Trophoblast cell (in vitro differentiated cells and primary cell): Measurements from ENCODE around the gene UFD1.
A peak's percentile ranks its signal among the peaks of the same experiment; 100 is the strongest.

ENCODE experiments used
- DNase-seq, 2 donors: peaks; one replicate each; pipeline ENCODE4 v3.0.0-alpha.2; 2016
- H2AFZ ChIP-seq: 2 replicates; pipeline ENCODE4 v1.6.1; 2013; ENCODE audit warnings: low read length, moderate library complexity, mild to moderate bottlenecking; ENCODE audit not compliant: insufficient read depth, poor library complexity
- H2AK5ac ChIP-seq: 2 replicates; pipeline ENCODE4 v1.6.1; 2013; ENCODE audit warnings: mild to moderate bottlenecking, low read length
- H2BK120ac ChIP-seq: 2 replicates; pipeline ENCODE4 v1.6.1; 2013; ENCODE audit warnings: low read length, mild to moderate bottlenecking, moderate library complexity; ENCODE audit not compliant: insufficient read depth, poor library complexity
- H2BK12ac ChIP-seq: 2 replicates; pipeline ENCODE4 v1.6.1; 2013; ENCODE audit warnings: mild to moderate bottlenecking, low read length, moderate library complexity
- H2BK5ac ChIP-seq: 2 replicates; pipeline ENCODE4 v1.6.1; 2013; ENCODE audit warnings: low read length, low read depth, moderate library complexity, mild to moderate bottlenecking; ENCODE audit not compliant: poor library complexity
- H3K14ac ChIP-seq: 2 replicates; pipeline ENCODE4 v1.6.1; 2013; ENCODE audit warnings: mild to moderate bottlenecking, low read length
- H3K18ac ChIP-seq: 2 replicates; pipeline ENCODE4 v1.6.1; 2013; ENCODE audit warnings: mild to moderate bottlenecking, low read length
- H3K23ac ChIP-seq: 2 replicates; pipeline ENCODE4 v1.6.1; 2013; ENCODE audit warnings: low read length
- H3K27ac ChIP-seq: 2 replicates; pipeline ENCODE4 v1.5.1; 2013; ENCODE audit warnings: low read depth, mild to moderate bottlenecking, inconsistent platforms, low read length, moderate library complexity
- H3K27me3 ChIP-seq: 2 replicates; pipeline ENCODE4 v1.6.1; 2013; ENCODE audit warnings: inconsistent platforms, mild to moderate bottlenecking, low read length, moderate library complexity; ENCODE audit not compliant: insufficient read depth
- H3K36me3 ChIP-seq, 2 experiments: 1 replicate in 1 of 2; 2 replicates in 1 of 2; pipeline ENCODE4 v1.6.1; 2013; ENCODE audit warnings: low read length in 2 of 2, mild to moderate bottlenecking in 2 of 2, moderate library complexity in 1 of 2; ENCODE audit not compliant: insufficient read depth in 2 of 2, control insufficient read depth in 1 of 2
- H3K4ac ChIP-seq: 2 replicates; pipeline ENCODE4 v1.6.1; 2013; ENCODE audit warnings: low read depth, mild to moderate bottlenecking, low read length, moderate library complexity
- H3K4me1 ChIP-seq, 2 experiments: 1 replicate in 1 of 2; 2 replicates in 1 of 2; pipeline ENCODE4 v1.6.1; 2013; ENCODE audit warnings: low read length in 2 of 2, mild to moderate bottlenecking in 2 of 2, moderate library complexity in 1 of 2; ENCODE audit not compliant: insufficient read depth in 2 of 2, control insufficient read depth in 1 of 2
- H3K4me2 ChIP-seq: 2 replicates; pipeline ENCODE4 v1.6.1; 2013; ENCODE audit warnings: inconsistent platforms, mild to moderate bottlenecking, low read length, moderate library complexity
- H3K4me3 ChIP-seq: 2 replicates; pipeline ENCODE4 v1.5.1; 2013; ENCODE audit warnings: mild to moderate bottlenecking, low read depth, low read length, inconsistent platforms
- H3K79me1 ChIP-seq: one replicate; pipeline ENCODE4 v1.6.1; 2013; ENCODE audit warnings: low read length
- H3K79me2 ChIP-seq: 2 replicates; pipeline ENCODE4 v1.6.1; 2013; ENCODE audit warnings: low read length, mild to moderate bottlenecking; ENCODE audit not compliant: control insufficient read depth, insufficient read depth, poor library complexity
- H3K9ac ChIP-seq: 2 replicates; pipeline ENCODE4 v1.6.1; 2013; ENCODE audit warnings: mild to moderate bottlenecking, low read length
- H3K9me3 ChIP-seq: 2 replicates; pipeline ENCODE4 v1.6.1; 2013; ENCODE audit warnings: low read depth, mild to moderate bottlenecking, control low read depth, inconsistent platforms, low read length; ENCODE audit not compliant: insufficient read depth
- H4K12ac ChIP-seq: 2 replicates; pipeline ENCODE4 v1.6.1; 2013; ENCODE audit warnings: low read depth, mild to moderate bottlenecking, low read length, moderate library complexity
- H4K8ac ChIP-seq: 2 replicates; pipeline ENCODE4 v1.6.1; 2013; ENCODE audit warnings: low read depth, mild to moderate bottlenecking, low read length, moderate library complexity
- H4K91ac ChIP-seq: one replicate; pipeline ENCODE4 v1.6.1; 2013; ENCODE audit warnings: low read depth, mild to moderate bottlenecking, low read length, moderate library complexity
- WGBS: extraction: QIAGEN DNeasy Blood & Tissue Kit; methylation state at CpG from one replicate; pipeline ENCODE4 v1.1.7; 2013; ENCODE audit warnings: missing lambda C conversion rate; ENCODE audit not compliant: insufficient read length, insufficient coverage; ENCODE audit errors: extremely low coverage; 5-methylcytosine and 5-hydroxymethylcytosine counted together

UFD1 gene

GRCh38 chr22:19448739-19449421 lies 30.1 kb downstream of the UFD1 start:
- Histone ChIP-seq H3K79me1 (peaks cover 7% of the 10 kb centered on the region), H2BK5ac (no peak overlapping the region), H3K14ac (no peak overlapping the region), H3K4me3 (no peak overlapping the region), H3K27ac (no peak overlapping the region), H3K4me1 (peaks cover 11 to 12% of the 10 kb centered on the region in 2 experiments), H3K23ac (no peak overlapping the region), H2AFZ (no peak overlapping the region), H3K27me3 (no peaks in the 10 kb centered on the region), H2BK12ac (no peak overlapping the region), H4K8ac (no peak overlapping the region), H3K18ac (no peak overlapping the region), H4K91ac (no peak overlapping the region), H2BK120ac (no peak overlapping the region), H4K12ac (no peak overlapping the region), H3K4me2 (peak overlapping the region; percentile 8), H3K9ac (no peak overlapping the region), H3K36me3 (peaks cover 28 to 46% of the 10 kb centered on the region in 2 experiments), H3K9me3 (peaks cover 1% of the 10 kb centered on the region), H3K4ac (no peak overlapping the region), H2AK5ac (no peak overlapping the region), H3K79me2 (peaks cover 7% of the 10 kb centered on the region)
- DNase-seq: no peak
- no CpG with 5 or more reads among the region's 5 CpGs for WGBS

GRCh38 chr22:19448076-19448607 lies 30.9 kb downstream of the UFD1 start:
- H3K18ac ChIP-seq: peak overlapping the region; percentile 54
- peaks cover 7% of the 10 kb centered on the region for H3K79me2 ChIP-seq
- H2AK5ac ChIP-seq: no peak overlapping the region
- H3K27ac ChIP-seq: peak overlapping the region; percentile 3
- peak overlapping the region; percentile 70 for H3K4me3 ChIP-seq
- H4K12ac ChIP-seq: peak overlapping the region; percentile 72
- H3K4me2 ChIP-seq: peak overlapping the region; percentile 76
- peak overlapping the region; percentile 60 for H4K91ac ChIP-seq
- H3K4me1 ChIP-seq: peaks cover 11 to 12% of the 10 kb centered on the region in 2 experiments
- H4K8ac ChIP-seq: peak overlapping the region; percentile 77
- H3K36me3 ChIP-seq: peaks cover 26 to 44% of the 10 kb centered on the region in 2 experiments
- H2BK5ac ChIP-seq: peak overlapping the region; percentile 10
- H3K9ac ChIP-seq: peak overlapping the region; percentile 76
- H3K14ac ChIP-seq: peak overlapping the region; percentile 75
- H3K27me3 ChIP-seq: no peaks in the 10 kb centered on the region
- peak overlapping the region; percentile 43 for H2BK120ac ChIP-seq
- H3K23ac ChIP-seq: no peak overlapping the region
- no peak overlapping the region for H2BK12ac ChIP-seq
- DNase-seq: peak; percentile 12 to 37
- peaks cover 7% of the 10 kb centered on the region for H3K79me1 ChIP-seq
- peak overlapping the region; percentile 81 for H2AFZ ChIP-seq
- WGBS: no CpG with 5 or more reads among the region's 14 CpGs
- no peaks in the 10 kb centered on the region for H3K9me3 ChIP-seq
- peak overlapping the region; percentile 27 for H3K4ac ChIP-seq

GRCh38 chr22:19447330-19448075 lies 31.5 kb downstream of the UFD1 start, which contains the start of gene C22orf39:
Gene C22orf39 (minus strand): TSS chr22:19447711. CDS start chr22:19447688, 23 bp downstream.
- H3K14ac ChIP-seq: peak within 1 kb of the TSS; percentile 84
- H3K9me3 ChIP-seq: no peaks in the 10 kb centered on the region
- peak within 1 kb of the TSS; percentile 42 for H2BK5ac ChIP-seq
- H3K27ac ChIP-seq: peak within 1 kb of the TSS; percentile 91
- no peaks in the 10 kb centered on the region for H3K27me3 ChIP-seq
- H3K18ac ChIP-seq: peak within 1 kb of the TSS; percentile 61
- no peak within 1 kb of the TSS for H2AK5ac ChIP-seq
- H3K36me3 ChIP-seq: peaks cover 26 to 43% of the 10 kb centered on the region in 2 experiments
- H4K12ac ChIP-seq: peak within 1 kb of the TSS; percentile 72
- H4K8ac ChIP-seq: peak within 1 kb of the TSS; percentile 85
- H3K79me1 ChIP-seq: peaks cover 7% of the 10 kb centered on the region
- H2BK120ac ChIP-seq: peak within 1 kb of the TSS; percentile 43
- no peak within 1 kb of the TSS for H3K23ac ChIP-seq
- peak within 1 kb of the TSS; percentile 93 for H3K4ac ChIP-seq
- peaks cover 11 to 12% of the 10 kb centered on the region in 2 experiments for H3K4me1 ChIP-seq
- H3K9ac ChIP-seq: peak within 1 kb of the TSS; percentile 83
- peaks cover 7% of the 10 kb centered on the region for H3K79me2 ChIP-seq
- peak; percentile 87 to 90 for DNase-seq
- peak within 1 kb of the TSS; percentile 86 for H4K91ac ChIP-seq
- peak within 1 kb of the TSS; percentile 81 for H2AFZ ChIP-seq
- H3K4me2 ChIP-seq: peak within 1 kb of the TSS; percentile 89
- WGBS: no CpG with 5 or more reads among the region's 92 CpGs
- H3K4me3 ChIP-seq: peak within 1 kb of the TSS; percentile 90
- H2BK12ac ChIP-seq: no peak within 1 kb of the TSS

- H2BK5ac ChIP-seq: no peak overlapping the region
- no peak for DNase-seq
- H2BK120ac ChIP-seq: no peak overlapping the region
- H3K9ac ChIP-seq: peak overlapping the region; percentile 78
- H3K4me3 ChIP-seq: peak overlapping the region; percentile 90
- H3K79me2 ChIP-seq: peaks cover 7% of the 10 kb centered on the region
- peaks cover 7% of the 10 kb centered on the region for H3K79me1 ChIP-seq
- H3K27ac ChIP-seq: peak overlapping the region; percentile 91
- peak overlapping the region; percentile 22 for H3K14ac ChIP-seq
- peaks cover 11 to 12% of the 10 kb centered on the region in 2 experiments for H3K4me1 ChIP-seq
- H2AFZ ChIP-seq: no peak overlapping the region
- H4K12ac ChIP-seq: peak overlapping the region; percentile 46
- peak overlapping the region; percentile 86 for H4K91ac ChIP-seq
- H2BK12ac ChIP-seq: no peak overlapping the region
- WGBS: no CpG with 5 or more reads among the region's 22 CpGs
- no peak overlapping the region for H2AK5ac ChIP-seq
- H3K23ac ChIP-seq: no peak overlapping the region
- H3K27me3 ChIP-seq: no peaks in the 10 kb centered on the region
- H4K8ac ChIP-seq: peak overlapping the region; percentile 85
- no peak overlapping the region for H3K18ac ChIP-seq
- H3K4ac ChIP-seq: peak overlapping the region; percentile 93
- peak overlapping the region; percentile 89 for H3K4me2 ChIP-seq
- H3K9me3 ChIP-seq: no peaks in the 10 kb centered on the region
- peaks cover 27 to 41% of the 10 kb centered on the region in 2 experiments for H3K36me3 ChIP-seq
Measured at GRCh38 chr22:19446603-19447329, 32.2 kb downstream of the UFD1 start.
